ENCODE results near the gene HP.

DNA sequence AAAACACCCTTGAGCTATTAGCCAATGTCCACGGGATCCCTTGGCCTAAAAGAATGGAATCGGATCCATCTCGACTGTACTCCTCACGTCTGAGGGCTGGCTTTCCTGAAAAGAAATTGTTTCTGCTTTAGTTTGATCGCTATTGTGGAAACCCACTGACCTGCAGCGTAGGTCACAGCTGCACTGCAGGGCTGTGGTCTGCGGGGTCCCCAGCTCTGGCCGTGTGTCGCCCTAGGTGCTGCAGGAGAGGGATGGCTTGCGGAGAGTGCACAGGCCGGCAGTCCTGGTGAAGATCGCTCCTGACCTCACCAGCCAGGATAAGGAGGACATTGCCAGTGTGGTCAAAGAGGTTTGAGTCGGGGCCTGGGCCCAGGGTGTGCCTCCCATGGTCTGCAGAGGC is 32.2 kb upstream of the HP start:
- TF ChIP-seq, protein P1, sequence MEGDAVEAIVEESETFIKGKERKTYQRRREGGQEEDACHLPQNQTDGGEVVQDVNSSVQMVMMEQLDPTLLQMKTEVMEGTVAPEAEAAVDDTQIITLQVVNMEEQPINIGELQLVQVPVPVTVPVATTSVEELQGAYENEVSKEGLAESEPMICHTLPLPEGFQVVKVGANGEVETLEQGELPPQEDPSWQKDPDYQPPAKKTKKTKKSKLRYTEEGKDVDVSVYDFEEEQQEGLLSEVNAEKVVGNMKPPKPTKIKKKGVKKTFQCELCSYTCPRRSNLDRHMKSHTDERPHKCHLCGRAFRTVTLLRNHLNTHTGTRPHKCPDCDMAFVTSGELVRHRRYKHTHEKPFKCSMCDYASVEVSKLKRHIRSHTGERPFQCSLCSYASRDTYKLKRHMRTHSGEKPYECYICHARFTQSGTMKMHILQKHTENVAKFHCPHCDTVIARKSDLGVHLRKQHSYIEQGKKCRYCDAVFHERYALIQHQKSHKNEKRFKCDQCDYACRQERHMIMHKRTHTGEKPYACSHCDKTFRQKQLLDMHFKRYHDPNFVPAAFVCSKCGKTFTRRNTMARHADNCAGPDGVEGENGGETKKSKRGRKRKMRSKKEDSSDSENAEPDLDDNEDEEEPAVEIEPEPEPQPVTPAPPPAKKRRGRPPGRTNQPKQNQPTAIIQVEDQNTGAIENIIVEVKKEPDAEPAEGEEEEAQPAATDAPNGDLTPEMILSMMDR (conservative IDR thresholded peaks at IDR 0.05; ENCODE audit: low read depth, low read length) = no peak
- TF ChIP-seq POLR2A (IDR thresholded peaks at IDR 0.05; ENCODE audit: low read depth, low read length) = no peak
- no peak for TF ChIP-seq FOS (IDR thresholded peaks at IDR 0.05; ENCODE audit: low read depth, low read length)
- TF ChIP-seq MAFK (IDR thresholded peaks at IDR 0.05; ENCODE audit: low read depth, low read length) = no peak
- no peak for TF ChIP-seq RFX5 (IDR thresholded peaks at IDR 0.05; ENCODE audit: low read depth, low read length)
- TF ChIP-seq SMC3 (IDR thresholded peaks at IDR 0.05; ENCODE audit: low read depth, low read length) = no peak
- TF ChIP-seq CHD1 (IDR thresholded peaks at IDR 0.05; ENCODE audit: low read depth, low read length) = no peak
- no peak for TF ChIP-seq MXI1 (IDR thresholded peaks at IDR 0.05; ENCODE audit: borderline replicate concordance, low read depth, low read length)
- TF ChIP-seq CEBPB (IDR thresholded peaks at IDR 0.05; ENCODE audit: low read depth, low read length) = no peak
- no peak for TF ChIP-seq RAD21 (IDR thresholded peaks at IDR 0.05; ENCODE audit: low read length)

Measured in IMR-90 (cell line).